ENCODE measurements around the gene TMEM202. TPM values are rescaled to one million over a fixed set of nuclear protein-coding genes. Genes with fewer than 3 reads are reported as not detected.

Gene TMEM202
- total and polyA plus RNA-seq, 2 donors (not counting 3 experiments of a cell fraction or from before 2014, with no cell fraction given) = not detected

DNA sequence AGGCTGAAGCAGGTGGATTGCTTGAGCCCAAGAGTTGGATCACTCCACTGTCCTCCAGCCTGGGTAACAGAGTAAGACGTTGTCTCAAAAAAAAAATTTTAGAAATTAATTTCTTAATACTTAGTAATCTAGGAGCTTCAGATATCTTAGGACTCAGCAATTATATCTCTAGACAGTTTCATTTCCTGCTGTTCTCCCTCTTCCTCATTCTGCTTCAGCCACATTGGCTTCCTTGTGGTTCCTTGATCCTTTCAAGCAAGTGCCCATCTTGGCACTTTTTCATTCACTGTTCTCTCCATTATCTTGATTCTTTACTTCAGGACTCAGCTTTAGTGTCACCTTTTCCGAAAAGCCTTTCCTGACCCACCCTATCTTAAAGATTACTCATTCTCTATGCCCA, 22.5 kb downstream of the TMEM202 start:
- H3K4me3 ChIP-seq (replicated peaks in 1 of 3; ENCODE audit: insufficient read depth in 1 of 3, low read depth in 1 of 3, low read length in 3 of 3) = no peak overlapping the region
- no peak overlapping the region for H2AFZ ChIP-seq (ENCODE audit: low read depth, low read length)
- CTCF ChIA-PET = no interaction called here
- H4K20me1 ChIP-seq (replicated peaks; ENCODE audit: control insufficient read depth, extremely low read depth, insufficient read depth, low read length) = no peaks in the 10 kb centered on the region
- POLR2A ChIA-PET = no interaction called here
- intact Hi-C loops (cut with micrococcal nuclease) = no loop called here
- no peaks in the 10 kb centered on the region for H3K9me3 ChIP-seq (replicated peaks; ENCODE audit: control insufficient read depth, insufficient read depth, low read length)
- no TSS peak for BruUV-seq (replicated peaks)
- no peaks in the 10 kb centered on the region for H3K4me1 ChIP-seq (ENCODE audit: control insufficient read depth, extremely low read depth, insufficient read depth, low read length)
- no peaks in the 10 kb centered on the region for H3K9me1 ChIP-seq (replicated peaks; ENCODE audit: control insufficient read depth, extremely low read depth, insufficient read depth, low read length)
- FAIRE-seq = no peak
- dilution Hi-C loops (cut with MboI; ENCODE audit: extremely low pct_ligation_motif_present, low sequenced_read_pairs) = no loop called here
- no peak overlapping the region for H3K9ac ChIP-seq (replicated peaks; ENCODE audit: extremely low read depth, insufficient read depth, low read length)
- H3K4me2 ChIP-seq (ENCODE audit: insufficient read depth, low read length) = no peak overlapping the region
- H3K27me3 ChIP-seq (ENCODE audit: control insufficient read depth in 2 of 2, insufficient read depth in 2 of 2, low read length in 2 of 2) = peaks cover 3 to 4% of the 10 kb centered on the region in 2 experiments
- no peaks in the 10 kb centered on the region for H3K79me2 ChIP-seq (ENCODE audit: control insufficient read depth, insufficient read depth, low read length)
- H3K27ac ChIP-seq (ENCODE audit: insufficient read depth, low read depth, low read length) = no peak overlapping the region
- TF ChIP-seq EZH2 (IDR thresholded peaks at IDR 0.05; ENCODE audit: borderline replicate concordance, low read depth, low read length, severe bottlenecking) (no peak), FOS (IDR thresholded peaks at IDR 0.05; ENCODE audit: borderline replicate concordance, insufficient read depth, low read length) (no peak), MYC (IDR thresholded peaks at IDR 0.05; ENCODE audit: low read depth, low read length) (no peak), POLR2AphosphoS5 (IDR thresholded peaks at IDR 0.05; ENCODE audit: insufficient read depth, low read depth, low read length) (no peak), GATA2 (IDR thresholded peaks at IDR 0.05; ENCODE audit: insufficient read depth, insufficient read length, low read depth, low read length) (no peak), JUN (IDR thresholded peaks at IDR 0.05; ENCODE audit: borderline replicate concordance, insufficient read depth, insufficient read length, low read depth) (no peak), POLR2A (IDR thresholded peaks at IDR 0.05; ENCODE audit: low read depth, low read length) (no peak)
- TF ChIP-seq, protein P1, sequence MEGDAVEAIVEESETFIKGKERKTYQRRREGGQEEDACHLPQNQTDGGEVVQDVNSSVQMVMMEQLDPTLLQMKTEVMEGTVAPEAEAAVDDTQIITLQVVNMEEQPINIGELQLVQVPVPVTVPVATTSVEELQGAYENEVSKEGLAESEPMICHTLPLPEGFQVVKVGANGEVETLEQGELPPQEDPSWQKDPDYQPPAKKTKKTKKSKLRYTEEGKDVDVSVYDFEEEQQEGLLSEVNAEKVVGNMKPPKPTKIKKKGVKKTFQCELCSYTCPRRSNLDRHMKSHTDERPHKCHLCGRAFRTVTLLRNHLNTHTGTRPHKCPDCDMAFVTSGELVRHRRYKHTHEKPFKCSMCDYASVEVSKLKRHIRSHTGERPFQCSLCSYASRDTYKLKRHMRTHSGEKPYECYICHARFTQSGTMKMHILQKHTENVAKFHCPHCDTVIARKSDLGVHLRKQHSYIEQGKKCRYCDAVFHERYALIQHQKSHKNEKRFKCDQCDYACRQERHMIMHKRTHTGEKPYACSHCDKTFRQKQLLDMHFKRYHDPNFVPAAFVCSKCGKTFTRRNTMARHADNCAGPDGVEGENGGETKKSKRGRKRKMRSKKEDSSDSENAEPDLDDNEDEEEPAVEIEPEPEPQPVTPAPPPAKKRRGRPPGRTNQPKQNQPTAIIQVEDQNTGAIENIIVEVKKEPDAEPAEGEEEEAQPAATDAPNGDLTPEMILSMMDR (IDR thresholded peaks at IDR 0.05; ENCODE audit: extremely low read depth in 1 of 2, insufficient read depth in 1 of 2, low read depth in 1 of 2, low read length in 2 of 2) = no peak
- TF ChIP-seq, protein P2, sequence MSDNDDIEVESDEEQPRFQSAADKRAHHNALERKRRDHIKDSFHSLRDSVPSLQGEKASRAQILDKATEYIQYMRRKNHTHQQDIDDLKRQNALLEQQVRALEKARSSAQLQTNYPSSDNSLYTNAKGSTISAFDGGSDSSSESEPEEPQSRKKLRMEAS (IDR thresholded peaks at IDR 0.05; ENCODE audit: insufficient read depth, insufficient read length) = no peak
- DNase-seq (ENCODE audit: low read depth, low spot score) = no peak
- H3K36me3 ChIP-seq (ENCODE audit: control insufficient read depth in 2 of 2, extremely low read depth in 1 of 2, insufficient read depth in 2 of 2, low read length in 2 of 2) = no peaks in the 10 kb centered on the region
